ENCODE results near the gene TUBB4B.
A peak's percentile ranks its signal among the peaks of the same experiment; 100 is the strongest.
"Not testable (repeated sequence)": the region's sequence is repeated elsewhere in the genome, so short reads cannot be mapped to it uniquely, and the experiment has no call there.

TUBB4B gene

DNA sequence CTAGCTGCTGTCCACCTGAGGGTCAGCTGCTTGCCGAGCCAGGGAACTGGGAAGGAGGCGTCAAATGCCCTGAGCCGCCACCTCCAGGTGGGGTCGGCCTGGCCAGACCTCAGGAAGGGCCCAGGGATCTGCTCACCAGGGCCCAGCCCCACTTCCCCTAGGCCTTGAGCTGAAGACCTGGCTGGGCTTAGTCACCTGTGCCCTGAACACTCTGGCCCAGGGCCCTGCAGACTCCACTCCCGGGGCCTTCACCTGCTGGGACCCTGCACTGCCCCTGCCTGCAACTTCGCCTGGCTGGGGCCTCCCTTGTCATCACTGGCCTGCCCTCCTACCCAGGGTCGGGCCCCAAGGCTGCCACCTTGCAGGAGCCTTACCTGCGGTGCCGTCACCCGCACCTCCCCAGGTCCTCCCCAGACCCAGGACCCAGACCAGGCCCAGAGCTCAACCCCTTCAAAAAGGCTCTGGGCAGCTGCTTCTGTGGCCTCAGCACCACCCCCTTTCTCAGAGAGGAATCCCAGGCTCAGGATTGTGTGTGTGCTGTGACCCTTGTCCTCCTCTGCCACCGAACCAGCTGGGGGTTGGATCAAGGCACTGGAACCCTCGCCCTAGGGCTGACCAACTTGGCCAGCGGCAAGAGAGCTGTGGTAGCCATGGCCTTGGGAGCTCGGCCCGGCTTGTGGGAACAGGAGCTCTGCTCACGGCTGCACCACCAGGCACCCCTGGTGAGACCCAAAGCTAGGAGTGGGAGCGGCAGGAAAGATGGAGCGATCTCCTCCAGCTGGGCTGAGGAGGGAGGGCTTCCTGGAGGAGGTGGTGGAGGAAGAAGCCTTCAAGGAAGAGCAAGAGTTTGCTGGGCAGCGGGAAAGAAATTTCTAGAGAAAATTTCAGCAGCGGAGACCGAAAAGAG, 12.9 kb downstream of the TUBB4B start:
- no peak for DNase-seq

DNA sequence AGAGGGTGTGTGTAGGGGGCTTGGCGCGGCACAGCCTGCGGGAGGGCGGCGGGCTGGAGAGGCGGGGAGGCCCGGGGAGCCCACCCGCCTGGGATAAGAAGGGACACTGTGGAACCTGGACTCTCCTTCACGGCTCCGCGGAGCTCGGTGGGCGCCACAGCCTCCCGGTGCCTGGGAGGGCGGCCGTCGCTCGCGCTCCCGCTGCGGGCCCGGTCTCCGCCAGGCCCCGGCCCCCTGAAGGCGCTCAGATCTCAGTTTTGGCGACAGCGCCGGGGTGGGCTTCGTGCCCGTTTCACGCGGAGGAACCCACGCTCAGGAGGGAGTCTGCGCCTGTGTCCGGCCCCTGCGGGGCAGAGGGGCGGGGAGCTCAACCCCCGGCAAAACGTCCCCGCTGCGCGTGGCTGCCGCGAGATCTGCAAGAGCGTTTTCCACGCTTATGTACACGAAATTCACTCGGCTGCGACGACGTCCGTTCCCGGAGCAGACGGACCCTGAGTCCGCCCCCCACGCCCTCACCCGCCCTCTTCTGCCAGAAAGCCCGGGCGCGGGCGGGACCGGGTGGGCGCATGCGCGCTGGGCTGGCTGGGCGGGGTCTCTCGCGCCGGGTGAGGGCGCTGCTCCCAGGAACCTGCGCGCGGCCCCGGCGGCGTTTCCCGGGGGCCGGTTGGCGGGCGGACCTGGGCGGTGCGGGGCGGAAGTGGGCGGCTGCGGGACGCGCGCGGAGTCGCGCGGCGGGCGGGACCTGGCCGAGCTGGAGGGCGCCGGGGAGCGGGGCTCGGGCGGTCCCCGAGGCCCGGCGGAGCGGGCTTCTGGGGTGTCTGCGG, 13.7 kb downstream of the TUBB4B start, which contains the start of gene NELFB:
Gene NELFB, plus strand, starts transcription at position 704 of the 824 bp plus-strand sequence.
- DNase-seq: peak; percentile 94

DNA sequence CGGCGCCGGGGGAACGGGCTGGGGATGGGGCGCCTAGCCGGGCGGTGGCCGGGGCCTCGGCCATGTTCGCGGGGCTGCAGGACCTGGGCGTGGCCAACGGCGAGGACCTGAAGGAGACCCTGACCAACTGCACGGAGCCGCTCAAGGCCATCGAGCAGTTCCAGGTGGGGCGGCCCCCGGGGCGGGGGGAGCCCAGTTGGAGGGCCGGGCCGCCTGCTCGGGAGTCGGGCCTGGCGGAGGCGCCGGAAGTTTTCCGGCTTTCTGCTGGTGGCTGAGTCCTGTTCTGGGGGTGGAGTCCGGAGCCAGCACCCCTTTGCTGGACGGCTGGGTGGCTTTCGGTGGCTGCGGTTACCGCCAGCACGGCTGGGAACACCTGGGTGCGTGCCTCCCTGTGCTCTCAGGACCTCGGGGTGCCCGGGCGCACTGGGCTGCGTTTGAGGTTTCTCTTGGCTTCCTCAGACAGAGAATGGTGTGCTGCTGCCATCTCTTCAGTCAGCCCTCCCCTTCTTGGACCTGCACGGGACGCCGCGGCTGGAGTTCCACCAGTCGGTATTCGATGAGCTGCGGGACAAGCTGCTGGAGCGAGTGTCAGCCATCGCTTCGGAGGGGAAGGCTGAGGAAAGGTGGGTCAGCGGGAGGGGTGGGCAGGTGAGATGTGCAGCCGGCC, 14.5 kb downstream of the TUBB4B start:
- no peak for DNase-seq

DNA sequence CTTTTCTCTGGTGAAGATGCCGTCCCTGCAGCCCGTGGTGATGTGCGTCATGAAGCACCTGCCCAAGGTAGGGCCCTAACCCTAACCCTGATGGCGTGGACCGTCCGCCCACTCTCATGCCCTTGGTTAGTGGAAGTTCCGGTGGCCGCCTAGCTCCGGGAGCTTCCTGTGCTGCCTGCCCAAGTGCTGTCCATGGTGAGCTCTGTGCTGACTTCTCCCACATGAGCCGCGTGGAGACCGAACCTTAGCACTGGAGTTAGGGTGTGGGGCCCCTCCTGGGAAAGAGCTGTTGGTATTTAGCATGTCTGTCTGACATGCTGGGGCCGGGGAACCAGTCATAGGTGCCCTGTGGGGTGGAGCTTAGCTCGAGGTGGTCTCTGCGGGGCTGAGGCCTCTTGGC, 15.3 kb downstream of the TUBB4B start:
- DNase-seq: no peak

DNA sequence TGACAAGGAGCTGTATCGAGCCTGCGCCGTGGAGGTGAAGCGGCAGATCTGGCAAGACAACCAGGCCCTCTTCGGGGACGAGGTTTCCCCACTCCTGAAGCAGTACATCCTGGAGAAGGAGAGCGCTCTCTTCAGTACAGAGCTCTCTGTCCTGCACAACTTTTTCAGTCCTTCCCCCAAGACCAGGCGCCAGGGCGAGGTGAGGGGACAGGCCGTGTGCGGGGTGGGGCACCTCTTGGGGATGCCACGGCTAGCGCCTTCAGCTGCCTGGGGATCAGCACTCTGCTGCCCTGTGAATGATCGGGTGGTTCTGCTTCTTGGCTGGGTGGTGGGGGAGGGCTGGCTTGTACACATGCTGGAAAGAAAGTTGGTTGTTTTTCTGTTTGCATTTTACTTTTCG, 15.8 kb downstream of the TUBB4B start:
- no peak for DNase-seq

DNA sequence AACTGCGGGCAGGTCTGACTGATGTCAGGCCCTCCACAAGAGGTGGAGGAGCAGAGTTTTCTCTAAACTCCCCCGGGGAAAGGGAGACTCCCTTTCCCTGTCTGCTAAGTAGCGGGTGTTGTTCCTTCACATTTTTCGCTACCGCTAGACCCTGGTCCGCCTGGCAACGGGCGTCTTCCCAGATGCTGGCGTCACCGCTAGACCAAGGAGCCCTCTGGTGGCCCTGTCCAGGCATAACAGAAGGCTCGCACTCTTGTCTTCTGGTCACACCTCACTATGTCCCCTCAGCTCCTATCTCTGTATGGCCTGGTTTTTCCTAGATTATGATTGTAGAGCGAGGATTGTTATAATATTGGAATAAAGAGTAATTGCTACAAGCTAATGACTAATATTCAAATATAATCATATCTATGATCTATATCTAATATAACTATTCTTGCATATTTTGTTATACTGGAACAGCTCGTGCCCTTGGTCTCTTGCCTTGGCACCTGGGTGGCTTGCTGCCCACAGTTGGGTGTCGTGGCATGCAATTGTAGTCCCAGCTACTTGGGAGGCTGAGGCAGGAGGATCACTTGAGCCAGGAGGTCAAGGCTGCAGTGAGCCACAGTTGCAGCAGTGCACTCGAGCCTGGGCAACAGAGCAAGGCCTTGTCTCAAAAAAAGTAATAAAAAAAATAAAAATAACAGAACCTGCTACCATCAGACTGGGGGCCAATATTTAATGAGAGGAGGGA, 21.3 kb downstream of the TUBB4B start:
- DNase-seq: not testable (repeated sequence)

DNA sequence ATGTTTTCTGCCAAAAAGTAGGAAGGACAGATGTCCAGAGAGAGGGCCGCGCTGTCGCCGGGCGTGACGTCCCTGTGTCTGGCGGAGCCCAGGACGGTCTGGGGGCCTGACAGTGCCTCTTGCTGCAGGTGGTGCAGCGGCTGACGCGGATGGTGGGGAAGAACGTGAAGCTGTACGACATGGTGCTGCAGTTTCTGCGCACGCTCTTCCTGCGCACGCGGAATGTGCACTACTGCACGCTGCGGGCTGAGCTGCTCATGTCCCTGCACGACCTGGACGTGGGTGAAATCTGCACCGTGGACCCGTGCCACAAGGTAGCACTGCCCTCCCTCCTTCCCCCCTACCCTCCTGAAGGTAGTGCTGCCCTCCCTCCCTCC, 21.8 kb downstream of the TUBB4B start:
- DNase-seq: no peak

DNA sequence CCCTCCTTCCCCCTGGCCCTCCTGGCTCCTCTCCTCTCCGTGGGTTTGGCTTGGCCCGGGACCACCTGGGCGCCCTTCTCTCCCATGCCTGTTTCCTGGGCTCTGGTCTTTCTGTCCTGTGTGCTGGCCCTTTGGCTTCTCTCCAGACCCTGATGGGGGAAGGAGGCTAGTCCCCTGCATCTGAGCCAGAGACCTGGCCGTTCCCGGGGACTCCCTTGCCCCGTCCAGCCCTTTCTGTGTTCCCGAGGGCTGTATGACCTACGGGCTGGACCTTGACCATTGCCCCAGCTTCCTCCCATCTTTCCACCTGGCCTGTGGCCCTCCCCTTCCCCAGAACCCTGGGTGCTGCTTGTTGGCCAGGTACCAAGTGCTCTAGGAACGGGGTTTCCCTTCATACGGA, 22.4 kb downstream of the TUBB4B start:
- no peak for DNase-seq

DNA sequence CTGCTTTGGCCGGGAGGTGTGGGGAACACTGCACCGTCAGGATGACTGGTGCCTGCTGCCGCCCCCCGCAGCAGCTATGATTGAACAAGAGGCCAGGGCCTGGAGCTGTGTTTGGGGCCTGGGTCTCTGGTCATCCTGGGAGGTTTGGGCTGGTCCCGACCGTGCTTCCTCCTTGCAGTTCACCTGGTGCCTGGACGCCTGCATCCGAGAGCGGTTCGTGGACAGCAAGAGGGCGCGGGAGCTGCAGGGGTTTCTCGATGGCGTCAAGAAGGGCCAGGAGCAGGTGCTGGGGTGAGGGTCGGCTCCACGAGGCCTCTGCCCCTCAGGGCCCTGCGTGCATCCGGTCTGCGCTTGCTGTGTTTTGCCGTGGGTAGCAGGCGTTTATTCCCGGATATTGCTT, 23.0 kb downstream of the TUBB4B start:
- no peak for DNase-seq

DNA sequence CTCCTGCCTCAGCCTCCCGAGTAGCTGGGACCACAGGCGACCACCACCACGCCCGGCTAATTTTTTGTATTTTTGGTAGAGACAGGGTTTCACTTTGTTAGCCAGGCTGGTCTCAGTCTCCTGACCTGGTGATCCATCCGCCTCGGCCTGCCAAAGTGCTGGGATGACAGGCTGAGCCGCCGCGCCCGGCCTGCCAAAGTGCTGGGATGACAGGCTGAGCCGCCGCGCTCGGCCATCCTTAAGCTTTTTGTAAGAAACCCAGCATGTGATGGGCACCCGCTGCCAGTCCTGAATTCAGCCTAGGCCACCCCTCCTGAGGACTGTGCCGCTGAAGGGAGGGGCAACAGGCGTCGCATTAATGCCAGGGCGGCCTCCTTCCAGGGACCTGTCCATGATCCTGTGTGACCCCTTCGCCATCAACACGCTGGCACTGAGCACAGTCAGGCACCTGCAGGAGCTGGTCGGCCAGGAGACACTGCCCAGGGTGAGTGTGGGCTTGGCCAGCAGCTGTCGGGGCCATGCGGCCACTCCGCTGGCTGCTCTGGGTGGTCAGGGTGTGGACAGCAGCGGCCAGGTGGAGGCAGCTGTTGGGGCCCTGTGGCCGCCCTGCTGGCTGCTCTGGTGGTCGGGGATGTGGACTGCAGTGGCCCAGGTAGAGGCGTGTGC, 24.5 kb downstream of the TUBB4B start:
- DNase-seq: no peak

DNA sequence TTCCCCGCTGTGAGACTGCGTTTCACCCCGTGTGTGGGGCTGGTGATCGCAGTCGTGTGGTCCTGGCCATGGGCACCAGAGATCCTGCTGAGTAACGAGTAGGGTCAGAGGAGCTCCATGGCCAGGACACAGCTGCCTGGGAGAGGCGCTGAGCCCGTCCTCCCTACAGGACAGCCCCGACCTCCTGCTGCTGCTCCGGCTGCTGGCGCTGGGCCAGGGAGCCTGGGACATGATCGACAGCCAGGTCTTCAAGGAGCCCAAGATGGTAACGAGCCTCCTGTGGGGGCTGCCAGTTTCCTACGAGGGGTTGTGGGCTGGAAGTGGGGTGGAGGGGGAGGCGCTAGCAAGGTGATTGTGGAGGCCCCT, 25.1 kb downstream of the TUBB4B start:
- no peak for DNase-seq

DNA sequence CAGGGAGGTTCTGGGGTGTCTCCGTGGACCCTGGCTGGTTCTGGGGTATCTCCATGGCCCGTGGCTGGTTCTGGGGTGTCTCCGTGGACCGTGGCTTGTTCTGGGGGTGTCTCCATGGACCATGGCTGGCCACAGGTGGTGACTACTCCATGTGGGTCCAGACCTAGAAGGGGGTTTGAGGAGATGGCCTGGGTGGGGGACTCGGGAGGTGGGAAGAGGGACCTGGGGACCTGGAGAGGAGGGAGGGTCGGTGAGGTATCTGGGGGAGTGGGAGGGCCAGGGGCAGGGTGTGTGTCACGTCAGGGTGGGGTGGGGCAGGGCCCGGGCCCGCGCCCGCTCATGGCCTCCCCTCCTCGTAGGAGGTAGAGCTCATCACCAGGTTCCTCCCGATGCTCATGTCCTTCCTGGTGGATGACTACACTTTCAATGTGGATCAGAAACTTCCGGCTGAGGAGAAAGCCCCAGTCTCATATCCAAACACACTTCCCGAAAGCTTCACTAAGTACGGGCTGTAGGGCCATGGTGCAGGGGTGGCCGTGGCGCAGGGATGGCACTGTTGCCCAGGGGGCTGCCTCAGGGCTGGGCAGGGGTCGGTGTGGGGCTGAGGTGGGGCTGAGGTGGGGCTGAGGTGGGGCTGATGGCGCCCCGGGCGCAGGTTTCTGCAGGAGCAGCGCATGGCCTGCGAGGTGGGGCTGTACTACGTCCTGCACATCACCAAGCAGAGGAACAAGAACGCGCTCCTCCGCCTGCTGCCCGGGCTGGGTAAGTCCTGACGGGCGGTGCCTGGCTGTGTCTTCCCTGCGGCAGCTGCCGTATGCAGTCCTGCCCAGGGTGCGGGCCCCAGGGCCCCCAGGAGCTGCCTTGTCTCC, 25.7 kb downstream of the TUBB4B start:
- no peak for DNase-seq

DNA sequence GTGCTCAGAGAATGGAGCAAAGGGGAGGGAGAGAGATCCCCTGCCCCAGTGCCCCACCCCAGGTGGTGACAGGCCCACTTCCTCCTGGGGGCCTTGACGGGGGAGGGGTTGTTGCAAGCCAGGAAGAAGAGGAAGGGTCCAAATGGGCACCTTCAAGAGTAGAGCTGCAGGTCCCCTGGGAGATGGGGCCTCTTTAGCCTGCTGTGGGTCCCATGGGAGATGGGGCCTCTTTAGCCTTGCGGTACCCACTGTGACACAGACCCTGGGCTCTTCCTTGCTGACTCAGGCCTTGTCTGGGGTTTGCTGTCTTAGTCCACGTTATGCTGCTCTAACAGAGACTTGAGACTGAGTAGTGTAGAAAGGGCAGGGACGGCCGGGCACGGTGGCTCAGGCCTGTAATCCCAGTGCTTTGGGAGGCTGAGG, 26.9 kb downstream of the TUBB4B start:
- DNase-seq: no peak

DNA sequence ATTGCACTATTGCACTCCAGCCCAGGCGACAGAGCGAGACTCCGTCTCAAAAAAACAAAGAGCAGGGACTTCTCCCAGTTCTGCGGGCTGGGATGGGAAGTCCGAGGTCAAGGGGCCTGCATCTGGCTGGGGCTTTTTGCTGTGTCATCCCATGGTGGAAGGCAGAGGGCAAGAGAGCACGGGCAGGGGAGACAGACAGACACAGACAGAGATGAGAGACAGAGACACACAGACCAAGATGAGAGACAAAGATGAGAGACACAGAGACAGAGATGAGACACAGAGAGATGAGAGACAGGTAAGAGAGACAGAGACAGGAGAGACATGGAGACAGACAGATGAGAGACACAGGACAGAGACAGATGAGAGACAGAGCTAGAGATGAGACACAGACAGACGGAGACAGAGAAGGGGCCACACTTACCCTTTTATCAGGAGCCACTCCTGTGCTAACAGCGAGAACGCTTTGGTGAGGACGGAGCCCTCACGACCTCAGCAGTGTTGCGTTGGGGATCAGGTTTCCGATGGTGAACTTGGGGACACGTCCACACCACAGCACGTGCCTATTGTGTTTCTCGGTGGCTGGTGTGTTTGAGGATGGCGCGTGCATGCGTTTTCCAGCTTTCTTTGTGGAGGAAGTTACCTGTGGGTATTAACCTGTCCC, 27.6 kb downstream of the TUBB4B start:
- DNase-seq: no peak

DNA sequence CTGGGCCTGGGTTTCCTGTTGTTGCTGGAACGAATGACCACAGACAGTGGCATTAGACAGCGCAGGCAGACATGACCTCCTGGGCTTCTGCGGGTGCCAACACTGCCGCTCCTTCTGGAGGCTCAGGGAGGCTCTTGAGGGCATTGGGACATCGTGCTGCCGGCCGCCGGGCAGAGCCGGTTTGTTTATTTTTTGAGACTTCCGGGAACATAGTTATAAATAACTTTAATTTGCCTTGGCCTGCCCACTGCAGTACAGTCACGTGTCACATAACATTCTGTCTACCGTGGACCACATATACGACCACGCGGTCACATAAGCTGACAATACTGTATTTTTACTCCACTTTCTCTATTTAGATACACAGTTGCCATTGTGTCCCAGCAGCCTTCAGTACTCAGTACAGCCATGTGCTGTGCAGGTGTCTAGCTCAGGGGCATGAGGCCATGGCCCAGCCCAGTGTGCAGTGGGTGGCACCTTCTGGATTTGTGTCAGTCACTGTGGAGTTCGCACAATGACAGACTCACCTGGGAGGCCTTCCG, 28.2 kb downstream of the TUBB4B start:
- no peak for DNase-seq

DNA sequence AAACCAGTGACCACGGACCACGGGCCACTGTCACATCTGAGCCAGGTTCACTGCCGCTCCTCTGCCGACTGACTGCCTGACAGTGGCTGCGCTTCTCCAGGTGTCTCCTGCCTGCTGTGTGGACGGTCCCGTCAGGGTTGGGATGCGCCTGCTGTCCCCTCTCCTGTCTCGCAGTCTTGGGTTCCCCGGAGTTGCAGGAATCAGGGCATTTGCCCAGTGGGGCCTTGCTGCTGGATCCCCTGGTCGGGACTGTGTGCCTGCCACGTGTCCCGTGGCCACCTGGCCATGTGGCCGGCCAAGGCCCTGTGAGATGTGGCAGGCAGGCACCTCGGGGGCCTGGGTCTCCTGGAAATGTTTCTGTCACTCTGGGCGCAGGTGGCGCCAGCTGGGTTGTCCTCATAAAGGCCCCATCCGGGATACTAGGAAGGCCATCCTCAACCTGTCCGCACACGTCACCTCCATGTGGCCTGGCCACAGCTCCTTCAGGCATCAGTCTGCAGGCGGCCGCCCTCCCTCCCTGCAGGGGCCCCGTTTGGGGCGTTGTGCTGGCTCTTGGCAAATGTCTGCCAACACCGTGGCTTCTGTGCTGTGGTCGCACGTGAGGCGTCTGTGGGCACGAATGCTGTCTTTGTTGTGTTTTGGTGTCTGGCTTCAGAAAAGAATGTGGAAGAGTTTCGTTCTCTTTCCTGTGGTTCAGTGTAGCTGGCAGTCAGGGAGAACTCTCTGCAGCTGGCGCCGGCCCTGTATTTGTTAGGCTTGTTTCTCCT, 30.0 kb downstream of the TUBB4B start:
- DNase-seq: peak; percentile 39

DNA sequence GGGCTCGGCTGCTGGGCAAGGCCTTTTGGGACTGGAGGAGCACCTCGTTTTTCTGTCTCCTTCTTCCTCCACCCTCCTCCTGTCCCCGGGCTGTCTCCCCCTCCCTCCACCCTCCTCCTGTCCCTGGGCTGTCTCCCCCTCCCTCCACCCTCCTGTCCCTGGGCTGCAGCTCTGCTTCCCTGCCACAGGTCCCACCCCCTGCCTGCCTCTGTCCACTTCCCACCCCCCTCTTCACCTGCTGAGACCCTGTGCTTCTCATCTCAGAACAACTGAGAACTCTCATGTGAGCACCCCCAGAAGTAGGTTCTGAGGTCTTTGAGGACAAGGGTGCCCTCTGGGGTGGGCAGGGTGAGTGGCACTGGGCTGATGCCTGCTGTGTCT, 30.6 kb downstream of the TUBB4B start:
- DNase-seq: no peak

DNA sequence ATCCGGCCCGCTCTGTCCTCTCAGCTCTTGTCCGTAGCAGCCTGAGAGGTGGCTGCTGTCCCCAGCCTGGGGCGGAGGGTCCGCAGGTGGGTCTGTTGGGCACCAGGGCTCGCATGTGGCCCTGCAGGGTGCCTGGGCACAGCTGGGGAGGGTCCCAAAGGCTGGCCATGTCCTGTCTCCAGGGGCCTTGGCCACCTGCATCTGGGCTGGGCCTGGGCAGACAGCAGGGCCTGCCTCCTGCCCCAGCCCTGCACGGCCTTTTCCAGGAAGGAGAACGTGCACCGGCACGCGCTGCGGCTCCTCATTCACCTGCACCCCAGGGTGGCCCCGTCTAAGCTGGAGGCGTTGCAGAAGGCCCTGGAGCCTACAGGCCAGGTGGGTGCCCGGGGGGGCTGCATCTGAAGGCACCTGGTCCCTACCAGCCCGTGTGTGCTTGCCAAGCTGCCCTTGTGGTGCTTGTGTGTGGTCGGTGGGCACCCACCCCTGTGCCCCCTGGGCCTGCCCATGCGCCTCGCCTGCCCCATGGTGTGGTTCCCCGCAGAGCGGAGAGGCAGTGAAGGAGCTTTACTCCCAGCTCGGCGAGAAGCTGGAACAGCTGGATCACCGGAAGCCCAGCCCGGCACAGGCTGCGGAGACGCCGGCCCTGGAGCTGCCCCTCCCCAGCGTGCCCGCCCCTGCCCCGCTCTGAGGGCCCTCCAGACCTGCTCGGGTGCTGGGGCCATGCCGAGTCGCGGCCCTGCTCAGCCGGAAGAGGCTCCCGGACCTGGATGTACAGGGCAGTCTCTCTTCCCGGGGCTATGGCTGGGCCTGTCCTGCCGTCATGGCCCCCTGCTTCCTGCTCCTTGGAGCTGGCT, 31.4 kb downstream of the TUBB4B start:
- DNase-seq: no peak

Data from central memory CD4-positive, alpha-beta T cell (primary cell).